Ovary (tissue), 9 donors: Measurements from ENCODE around the gene VSIG10L2. TPM values are rescaled to one million over a fixed set of nuclear protein-coding genes. Genes with fewer than 3 reads are reported as not detected.

Source experiments
- DNase-seq, 5 donors: peaks; one replicate each; pipeline ENCODE4 v3.0.0-alpha.2; 2019 to 2020
- H3K27ac ChIP-seq, 2 donors: fragments of 200-600 bp; one replicate each; pipeline versions ENCODE4 v1.5.1 to v1.8.0; 2019 to 2022
- H3K27me3 ChIP-seq: fragments of 200-600 bp; one replicate; pipeline ENCODE4 v1.8.0; 2022
- H3K36me3 ChIP-seq: fragments of 200-600 bp; sonication (generic); one replicate; pipeline ENCODE4 v1.5.1; 2019
- H3K4me1 ChIP-seq: one replicate; pipeline ENCODE4 v1.8.1; 2013; ENCODE audit warnings: mild to moderate bottlenecking, moderate library complexity; ENCODE audit not compliant: insufficient read depth
- H3K4me3 ChIP-seq: fragments of 200-600 bp; sonication (generic); one replicate; pipeline ENCODE4 v1.5.1; 2017
- H3K9me3 ChIP-seq, 2 donors: fragments of 200-600 bp in 1 of 2; sonication (generic) in 1 of 2; one replicate each; pipeline versions ENCODE4 v1.5.1 to v1.8.1; 2013 to 2019; ENCODE audit warnings: mild to moderate bottlenecking in 1 of 2, moderate library complexity in 1 of 2
- EP300 ChIP-seq: sonication (generic); formaldehyde crosslinking; IDR thresholded peaks from one replicate; pipeline ENCODE4 v1.6.1; 2017; ENCODE audit warnings: antibody characterized with exemption
- POLR2A ChIP-seq: fragments of 450-650 bp; IDR thresholded peaks from one replicate; pipeline ENCODE4 v1.6.1; 2017; ENCODE audit warnings: antibody characterized with exemption, mild to moderate bottlenecking, moderate library complexity
- WGBS, 3 donors: extraction: QIAGEN DNeasy Blood & Tissue Kit in 1 of 3; methylation state at CpG; one replicate each; pipeline versions ENCODE4 v1.1.5 to v1.1.7; 2013 to 2017; 5-methylcytosine and 5-hydroxymethylcytosine counted together
- intact Hi-C, 4 donors: fragments of 100-400 bp; cut with DNase I; formaldehyde crosslinking; loops; one replicate each; pipeline versions ENCODE4 v1.11.0 to v1.15.1; 2022 to 2023
- polyA plus RNA-seq, 2 donors: library from polyadenylated mRNA; stranded (reverse); fragments of 200-250 nt in 1 of 2; fragments of 350-450 nt in 1 of 2; fragmentation: Illumina TruSeq in 1 of 2; extraction: RNeasy Lipid Tissue Mini Kit (QIAGEN cat#74804) in 1 of 2; gene quantifications; one replicate each; pipeline ENCODE4 v1.2.3, GENCODE V29; 2013 to 2014
- total RNA-seq, 7 donors: library from RNA; depleted of rRNA in 2 of 7; stranded (reverse); fragments of >200 nt in 2 of 7; fragmentation: NEBNext Ultra II Directional in 3 of 7; extraction: Animal tissue kit (Norgen Biotek cat#: 25700) in 3 of 7; gene quantifications; one replicate each; pipeline versions ENCODE4 v1.1.0 to v1.2.4, GENCODE V29; 2016 to 2023
- TF ChIP-seq, protein P1 (sequence below), 3 donors: fragments of 450-650 bp in 2 of 3; fragments of 200-600 bp in 1 of 3; IDR thresholded peaks; one replicate each; pipeline versions ENCODE4 v1.5.1 to v1.8.0; 2016 to 2022; ENCODE audit warnings: antibody characterized with exemption in 3 of 3, mild to moderate bottlenecking in 1 of 3
- donor health status: DM: no; HTN: no; CAD: no; lungs with moderate emphysema.
- donor health status: DM: no; HTN: no; CAD: no.
- donor health status: Bipolar disorder and iron deficiency.
- donor health status: DM: yes; HTN: yes; CAD: no.
- donor health status: DM: no; HTN: no; CAD: no.
- donor health status: DM: yes; HTN: yes; CAD: no.

The VSIG10L2 gene
- total and polyA plus RNA-seq, 9 donors: 0.08 to 3.3 (median 0.57) TPM

DNA sequence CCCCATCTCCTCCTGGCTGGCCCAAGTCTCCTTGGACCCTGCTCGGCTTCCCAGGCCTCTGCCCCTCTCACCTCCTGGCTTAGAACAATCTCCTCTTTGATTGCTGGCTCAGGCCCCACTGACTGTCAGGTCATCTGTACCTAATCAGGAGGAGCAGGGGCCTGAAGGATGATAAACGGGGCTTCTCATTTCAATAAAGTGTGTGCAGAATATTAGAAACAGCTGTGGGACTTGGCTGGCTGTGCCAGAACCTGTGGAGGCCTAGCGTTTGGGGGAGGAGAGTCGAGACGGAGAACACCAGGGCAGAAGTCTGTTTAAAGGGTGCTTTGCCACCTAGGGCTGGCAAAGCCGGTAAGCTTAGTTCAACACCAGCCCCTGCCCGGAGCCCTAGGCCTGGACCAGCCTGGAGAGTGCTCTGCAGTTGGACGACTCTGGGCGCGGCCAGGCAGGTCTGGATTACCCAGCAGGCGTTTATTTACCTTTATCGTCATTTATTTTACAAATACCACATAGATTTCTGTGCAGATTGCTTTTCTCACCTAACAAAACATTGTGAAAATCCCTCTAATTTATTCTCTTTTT, 10.1 kb upstream of the VSIG10L2 start:
- peak in 1 of 5 donors; percentile 47 for DNase-seq
- no peaks in the 10 kb centered on the region for H3K36me3 ChIP-seq
- 32 to 41% (median 39%) methylated on average over 12 of the region's 12 CpGs for WGBS, 3 donors
- intact Hi-C loops: no loop called here
- peaks cover 3% of the 10 kb centered on the region for H3K4me1 ChIP-seq
- TF ChIP-seq, protein P1, sequence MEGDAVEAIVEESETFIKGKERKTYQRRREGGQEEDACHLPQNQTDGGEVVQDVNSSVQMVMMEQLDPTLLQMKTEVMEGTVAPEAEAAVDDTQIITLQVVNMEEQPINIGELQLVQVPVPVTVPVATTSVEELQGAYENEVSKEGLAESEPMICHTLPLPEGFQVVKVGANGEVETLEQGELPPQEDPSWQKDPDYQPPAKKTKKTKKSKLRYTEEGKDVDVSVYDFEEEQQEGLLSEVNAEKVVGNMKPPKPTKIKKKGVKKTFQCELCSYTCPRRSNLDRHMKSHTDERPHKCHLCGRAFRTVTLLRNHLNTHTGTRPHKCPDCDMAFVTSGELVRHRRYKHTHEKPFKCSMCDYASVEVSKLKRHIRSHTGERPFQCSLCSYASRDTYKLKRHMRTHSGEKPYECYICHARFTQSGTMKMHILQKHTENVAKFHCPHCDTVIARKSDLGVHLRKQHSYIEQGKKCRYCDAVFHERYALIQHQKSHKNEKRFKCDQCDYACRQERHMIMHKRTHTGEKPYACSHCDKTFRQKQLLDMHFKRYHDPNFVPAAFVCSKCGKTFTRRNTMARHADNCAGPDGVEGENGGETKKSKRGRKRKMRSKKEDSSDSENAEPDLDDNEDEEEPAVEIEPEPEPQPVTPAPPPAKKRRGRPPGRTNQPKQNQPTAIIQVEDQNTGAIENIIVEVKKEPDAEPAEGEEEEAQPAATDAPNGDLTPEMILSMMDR (IDR thresholded peaks at IDR 0.05): no peak
- no peak overlapping the region for H3K27ac ChIP-seq
- no peaks in the 10 kb centered on the region for H3K9me3 ChIP-seq
- no peak overlapping the region for H3K4me3 ChIP-seq
- no peaks in the 10 kb centered on the region for H3K27me3 ChIP-seq

DNA sequence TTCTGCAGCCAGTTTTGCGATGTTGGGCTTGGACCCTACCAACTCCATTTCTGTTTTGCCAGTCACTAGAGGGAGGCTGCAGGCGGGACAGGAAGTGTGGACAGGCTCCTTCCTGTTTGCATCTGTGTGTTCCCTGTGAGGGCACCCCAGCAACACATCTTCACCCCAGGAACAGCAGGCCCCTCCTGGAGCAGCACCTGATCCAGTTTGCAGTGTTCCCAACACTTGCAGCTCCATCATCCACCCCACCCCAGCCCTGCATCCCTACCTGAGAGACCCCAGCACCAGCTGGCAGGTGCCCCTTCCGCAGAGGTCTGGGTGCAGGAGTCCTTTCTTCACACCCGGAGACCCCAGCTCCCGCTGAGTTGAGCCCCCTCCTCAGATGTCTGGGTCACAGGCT, 7.4 kb upstream of the VSIG10L2 start:
- DNase-seq: no peak
- 88 to 92% (median 91%) methylated on average over 5 of the region's 5 CpGs for WGBS, 3 donors
- Histone ChIP-seq H3K4me1 (peaks cover 4% of the 10 kb centered on the region), H3K36me3 (no peaks in the 10 kb centered on the region), H3K27ac (no peak overlapping the region), H3K27me3 (no peaks in the 10 kb centered on the region), H3K9me3 (no peaks in the 10 kb centered on the region), H3K4me3 (no peak overlapping the region)
- TF ChIP-seq, protein P1 (IDR thresholded peaks at IDR 0.05): no peak
- TF ChIP-seq POLR2A: no peak
- no peak for TF ChIP-seq EP300
- intact Hi-C loops: no loop called here

DNA sequence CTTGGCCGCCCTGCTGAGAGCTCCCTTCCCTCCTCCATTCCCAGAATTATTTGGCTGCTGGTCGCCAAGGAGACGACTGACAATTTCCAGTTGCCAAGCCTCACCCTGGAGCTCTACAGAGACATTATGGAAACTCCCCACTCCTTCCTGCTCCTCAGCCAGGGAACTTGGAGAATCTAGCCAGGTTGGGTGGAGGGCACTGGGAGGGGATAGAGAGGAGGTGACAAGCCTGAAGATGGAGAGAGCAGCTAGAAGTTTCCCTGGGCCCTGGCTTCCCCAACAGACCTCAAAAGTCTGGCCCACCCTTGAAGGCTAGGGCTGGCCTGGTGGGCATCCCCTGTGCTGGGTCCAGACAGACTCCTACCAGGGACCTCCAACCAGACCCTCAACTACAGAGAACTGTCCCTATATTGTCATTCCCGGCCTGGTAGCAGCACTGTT, 6.7 kb upstream of the VSIG10L2 start:
- Histone ChIP-seq H3K4me1 (peaks cover 4% of the 10 kb centered on the region), H3K36me3 (no peaks in the 10 kb centered on the region), H3K27me3 (no peaks in the 10 kb centered on the region), H3K4me3 (no peak overlapping the region), H3K27ac (no peak overlapping the region), H3K9me3 (no peaks in the 10 kb centered on the region)
- 25 to 32% (median 31%) methylated on average over 4 of the region's 4 CpGs for WGBS, 3 donors
- TF ChIP-seq EP300 (no peak), POLR2A (no peak)
- TF ChIP-seq, protein P1 (IDR thresholded peaks at IDR 0.05): no peak
- no peak for DNase-seq
- intact Hi-C loops: no loop called here

DNA sequence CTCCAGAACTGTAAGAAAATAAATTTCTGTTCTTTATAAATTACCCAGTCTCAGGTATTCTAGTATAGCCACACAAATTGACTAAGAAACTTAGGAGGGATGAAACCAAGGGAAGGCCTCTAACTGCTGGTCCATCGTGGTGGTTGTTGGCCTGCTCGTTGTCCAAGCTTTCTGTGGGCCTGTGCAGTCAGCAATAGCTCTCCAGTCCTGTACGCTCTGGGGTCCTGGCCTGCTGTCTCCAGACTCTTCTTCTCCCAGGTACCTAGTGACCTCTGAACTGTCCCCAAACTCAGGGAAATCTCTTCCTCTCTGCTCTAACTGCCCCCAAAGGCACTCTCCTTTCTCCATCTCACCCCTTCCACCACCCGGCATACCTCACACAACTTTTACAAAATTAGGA, 5.7 kb upstream of the VSIG10L2 start:
- 93 to 98% (median 97%) methylated on average over 4 of the region's 4 CpGs for WGBS, 3 donors
- H3K4me3 ChIP-seq: no peak overlapping the region
- no peaks in the 10 kb centered on the region for H3K9me3 ChIP-seq
- DNase-seq: no peak
- no peaks in the 10 kb centered on the region for H3K36me3 ChIP-seq
- intact Hi-C loops: loop anchor here in 2 of 4 donors (5.0 to 10.0 kb wide), 2 partner anchors 115 to 252 kb away; no protein-coding TSS in a partner anchor
- H3K27ac ChIP-seq: no peak overlapping the region
- TF ChIP-seq POLR2A (no peak), EP300 (no peak)
- TF ChIP-seq, protein P1 (IDR thresholded peaks at IDR 0.05): no peak
- H3K27me3 ChIP-seq: no peaks in the 10 kb centered on the region
- H3K4me1 ChIP-seq: peaks cover 4% of the 10 kb centered on the region
